Osteocyte (in vitro differentiated cells): Measurements from ENCODE around the gene ATP13A5. TPM values are rescaled to one million over a fixed set of nuclear protein-coding genes. Genes with fewer than 3 reads are reported as not detected.

Experiments used
- DNase-seq: peaks from one replicate; pipeline ENCODE4 v3.0.0; 2021; ENCODE audit warnings: mixed read lengths; ENCODE audit not compliant: unreplicated experiment; ENCODE audit errors: extremely low spot score
- H3K27ac Mint-ChIP-seq: one replicate; pipeline ENCODE4 v1.8.0; 2021; ENCODE audit warnings: mild to moderate bottlenecking, mixed read lengths; ENCODE audit not compliant: unreplicated experiment
- H3K27me3 Mint-ChIP-seq: one replicate; pipeline ENCODE4 v1.8.0; 2021; ENCODE audit warnings: mixed read lengths; ENCODE audit not compliant: unreplicated experiment
- H3K36me3 Mint-ChIP-seq: one replicate; pipeline ENCODE4 v1.8.0; 2021; ENCODE audit warnings: mixed read lengths; ENCODE audit not compliant: unreplicated experiment
- H3K4me1 Mint-ChIP-seq: one replicate; pipeline ENCODE4 v1.8.0; 2021; ENCODE audit warnings: mixed read lengths; ENCODE audit not compliant: unreplicated experiment
- H3K4me3 Mint-ChIP-seq: one replicate; pipeline ENCODE4 v1.8.0; 2021; ENCODE audit warnings: mild to moderate bottlenecking, moderate library complexity, mixed read lengths; ENCODE audit not compliant: unreplicated experiment
- H3K9me3 Mint-ChIP-seq: one replicate; pipeline ENCODE4 v1.8.0; 2021; ENCODE audit warnings: mixed read lengths; ENCODE audit not compliant: unreplicated experiment
- CTCF ChIP-seq: fragments of 200-600 bp; sonication (generic); IDR thresholded peaks from 2 replicates; pipeline ENCODE4 v1.5.0; 2021; ENCODE audit warnings: antibody characterized with exemption, mild to moderate bottlenecking, moderate library complexity
- total RNA-seq: library from RNA; stranded (reverse); gene quantifications from 2 replicates; pipeline ENCODE4 v1.2.1, GENCODE V29; 2021

Gene ATP13A5
- total RNA-seq, 1 donor from 2014 or later: not detected

- Mint-ChIP-seq H3K4me3 (no peak overlapping the region), H3K36me3 (no peaks in the 10 kb centered on the region), H3K9me3 (no peaks in the 10 kb centered on the region), H3K27me3 (no peaks in the 10 kb centered on the region), H3K4me1 (peaks cover 5% of the 10 kb centered on the region), H3K27ac (no peak overlapping the region)
- no peak for TF ChIP-seq CTCF
- DNase-seq: no peak
Observed at GRCh38 chr3:193269343-193270028, 109.1 kb downstream of the ATP13A5 start.

- Mint-ChIP-seq H3K9me3 (peaks cover 4% of the 10 kb centered on the region), H3K4me1 (no peaks in the 10 kb centered on the region), H3K36me3 (no peaks in the 10 kb centered on the region), H3K27ac (no peak overlapping the region), H3K4me3 (no peak overlapping the region), H3K27me3 (no peaks in the 10 kb centered on the region)
- no peak for DNase-seq
- no peak for TF ChIP-seq CTCF
Observed at GRCh38 chr3:193262707-193263106, 115.8 kb downstream of the ATP13A5 start.

- no peak for DNase-seq
- TF ChIP-seq CTCF: no peak
- Mint-ChIP-seq H3K4me3 (no peak overlapping the region), H3K9me3 (peaks cover 4% of the 10 kb centered on the region), H3K36me3 (no peaks in the 10 kb centered on the region), H3K4me1 (no peaks in the 10 kb centered on the region), H3K27ac (no peak overlapping the region), H3K27me3 (no peaks in the 10 kb centered on the region)
Observed at GRCh38 chr3:193261970-193262369, 116.6 kb downstream of the ATP13A5 start.

- Mint-ChIP-seq H3K4me3 (no peak overlapping the region), H3K36me3 (no peaks in the 10 kb centered on the region), H3K27ac (no peak overlapping the region)
Observed at GRCh38 chr3:193253986-193254660, 124.4 kb downstream of the ATP13A5 start.

More at GRCh38 chr3:193253986-193254660, 124.4 kb downstream of the ATP13A5 start:
- H3K27me3 Mint-ChIP-seq: no peaks in the 10 kb centered on the region
- no peak for DNase-seq
- no peaks in the 10 kb centered on the region for H3K4me1 Mint-ChIP-seq
- TF ChIP-seq CTCF: no peak
- H3K9me3 Mint-ChIP-seq: peaks cover 13% of the 10 kb centered on the region
